DMS79 treated with DMSO at 0.1 percent for 48 hours (cell line): Measurements from ENCODE around the gene RPLP1.

Experiments
- DNase-seq: peaks from one replicate; lab custom pipeline; 2025; lab: John Stamatoyannopoulos, UW

The RPLP1 gene

GRCh38 chr15:69452692-69453521 lies at the start of gene RPLP1:
Gene RPLP1 (plus strand): TSS chr15:69452818. CDS start chr15:69452949, 131 bp downstream.
- peak; percentile 64 for DNase-seq

GRCh38 chr15:69403594-69403993 lies 49.0 kb upstream of the RPLP1 start:
- no peak for DNase-seq

- DNase-seq, result no peak
These were observed 47.5 kb upstream of the RPLP1 start for GRCh38 chr15:69405110-69405509.

- no peak for DNase-seq
These were observed 44.8 kb upstream of the RPLP1 start for GRCh38 chr15:69407719-69408400.

GRCh38 chr15:69408841-69409240 lies 43.8 kb upstream of the RPLP1 start:
- no peak for DNase-seq

GRCh38 chr15:69410248-69410874 lies 42.3 kb upstream of the RPLP1 start:
- peak; percentile 13 for DNase-seq

GRCh38 chr15:69412274-69412673 lies 40.3 kb upstream of the RPLP1 start:
- no peak for DNase-seq

- DNase-seq, result no peak
These were observed 39.9 kb upstream of the RPLP1 start for GRCh38 chr15:69412701-69413100.

- peak; percentile 68 for DNase-seq
These were observed 38.6 kb upstream of the RPLP1 start, which contains the start of gene KIF23 for GRCh38 chr15:69413822-69414700. Gene KIF23 (plus strand): TSS chr15:69414349. CDS start chr15:69414466, 117 bp downstream.

GRCh38 chr15:69414701-69415167 lies 37.9 kb upstream of the RPLP1 start:
- peak; percentile 32 for DNase-seq

- no peak for DNase-seq
These were observed 37.2 kb upstream of the RPLP1 start for GRCh38 chr15:69415381-69415780.

GRCh38 chr15:69417581-69417980 lies 35.0 kb upstream of the RPLP1 start:
- no peak for DNase-seq

GRCh38 chr15:69421498-69421897 lies 31.1 kb upstream of the RPLP1 start:
- no peak for DNase-seq

- DNase-seq, result no peak
These were observed 30.2 kb upstream of the RPLP1 start for GRCh38 chr15:69422336-69422895.

GRCh38 chr15:69424001-69424400 lies 28.6 kb upstream of the RPLP1 start:
- DNase-seq, result no peak

GRCh38 chr15:69424748-69425413 lies 27.7 kb upstream of the RPLP1 start:
- no peak for DNase-seq

- no peak for DNase-seq
These were observed 18.8 kb upstream of the RPLP1 start for GRCh38 chr15:69433831-69434230.

GRCh38 chr15:69434238-69434637 lies 18.4 kb upstream of the RPLP1 start:
- DNase-seq, result no peak

GRCh38 chr15:69434679-69435078 lies 17.9 kb upstream of the RPLP1 start:
- no peak for DNase-seq

- DNase-seq, result no peak
These were observed 16.6 kb upstream of the RPLP1 start for GRCh38 chr15:69435985-69436384.

GRCh38 chr15:69436951-69437350 lies 15.7 kb upstream of the RPLP1 start:
- DNase-seq, result no peak
